ENCODE data around the gene MARCHF9.

MARCHF9 gene

DNA sequence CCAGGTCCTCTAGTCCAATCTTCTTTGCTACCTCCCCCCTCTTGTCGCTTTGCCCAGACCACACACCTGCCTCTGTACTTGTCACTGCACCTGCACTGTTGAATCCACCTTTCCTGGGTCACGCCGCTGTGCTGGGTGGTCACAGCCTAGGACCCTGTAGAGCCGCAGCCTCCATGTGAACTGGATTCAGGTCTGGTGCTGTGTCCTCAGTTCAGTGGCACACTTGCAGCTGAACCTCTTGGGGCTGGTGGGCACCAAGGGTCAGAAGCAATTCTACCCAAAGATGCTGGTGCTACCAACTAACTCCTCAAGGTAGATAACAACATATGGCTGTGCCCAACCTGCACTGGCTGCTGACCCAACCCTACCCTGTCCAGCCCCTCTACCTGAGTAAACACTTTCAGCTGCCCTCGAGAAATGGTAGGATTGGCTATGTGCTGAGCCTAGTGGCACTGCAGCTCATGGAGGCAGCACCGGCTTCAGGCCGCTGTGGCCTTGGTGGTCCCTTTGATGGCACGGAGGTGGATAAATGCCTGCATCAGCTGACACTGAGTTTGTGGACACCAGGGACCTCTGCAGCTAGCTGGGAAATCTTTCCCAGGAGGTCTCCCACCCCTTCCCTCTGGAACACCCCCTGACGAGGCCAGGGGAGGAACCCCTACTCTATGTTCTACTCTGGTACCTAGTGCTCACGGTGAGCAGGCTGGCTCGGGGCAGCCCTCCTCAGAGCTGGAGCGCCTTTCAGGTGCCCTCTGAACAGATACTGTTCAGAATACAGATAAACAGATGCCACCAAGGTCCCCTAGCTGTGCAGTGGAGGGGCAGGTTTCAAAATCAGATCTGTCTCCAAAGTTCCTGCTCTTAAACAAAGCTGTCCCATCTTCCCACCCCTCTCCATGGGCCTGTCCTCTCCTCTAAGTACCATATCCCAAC lies 30.6 kb upstream of the MARCHF9 start:
- no peak for DNase-seq (ENCODE audit: low read depth in 2 of 2, low spot score in 1 of 2)

- no peak for DNase-seq (ENCODE audit: low read depth in 2 of 2, low spot score in 1 of 2)
Measured at GRCh38 chr12:57724936-57725740, 29.8 kb upstream of the MARCHF9 start.

GRCh38 chr12:57725851-57726150 lies 29.1 kb upstream of the MARCHF9 start:
- DNase-seq (ENCODE audit: low read depth in 2 of 2, low spot score in 1 of 2), result no peak

DNA sequence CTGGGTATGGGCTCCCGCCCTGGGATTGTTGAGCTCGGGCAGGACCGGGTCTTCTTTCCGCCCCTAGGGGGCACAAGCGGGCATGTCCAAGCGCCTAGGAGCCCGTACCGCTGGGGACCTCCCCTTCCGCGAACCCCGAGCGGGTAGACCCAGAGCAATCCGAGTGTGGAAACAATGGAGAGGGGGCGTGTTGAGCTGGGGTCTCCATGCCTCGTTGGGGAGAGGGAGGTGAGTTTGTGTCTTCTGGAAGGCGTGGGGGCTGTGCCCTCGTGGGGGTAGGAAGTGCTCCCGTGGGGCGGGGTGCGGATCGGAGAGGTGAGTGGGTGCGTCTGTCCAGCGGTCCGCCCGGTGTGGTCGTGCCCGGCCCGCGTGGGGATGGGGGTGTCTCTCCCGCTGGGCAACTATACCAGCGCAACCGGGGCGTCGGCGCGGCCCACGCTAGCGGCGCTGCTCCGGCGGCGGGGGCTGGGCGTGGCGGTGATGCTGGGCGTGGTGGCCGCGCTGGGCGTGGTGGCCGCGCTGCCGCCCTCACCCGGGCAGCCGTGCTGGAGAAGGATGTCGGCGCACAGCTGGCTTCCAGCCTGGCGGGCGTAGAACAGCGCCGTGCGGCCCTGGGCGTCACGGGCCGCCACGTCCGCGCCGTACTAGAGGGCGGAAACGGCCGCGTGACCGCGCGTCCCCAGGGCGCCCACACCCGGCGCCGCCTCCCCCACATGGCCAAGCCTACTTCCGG lies 28.6 kb upstream of the MARCHF9 start:
- DNase-seq (ENCODE audit: low read depth in 2 of 2, low spot score in 1 of 2), result no peak

DNA sequence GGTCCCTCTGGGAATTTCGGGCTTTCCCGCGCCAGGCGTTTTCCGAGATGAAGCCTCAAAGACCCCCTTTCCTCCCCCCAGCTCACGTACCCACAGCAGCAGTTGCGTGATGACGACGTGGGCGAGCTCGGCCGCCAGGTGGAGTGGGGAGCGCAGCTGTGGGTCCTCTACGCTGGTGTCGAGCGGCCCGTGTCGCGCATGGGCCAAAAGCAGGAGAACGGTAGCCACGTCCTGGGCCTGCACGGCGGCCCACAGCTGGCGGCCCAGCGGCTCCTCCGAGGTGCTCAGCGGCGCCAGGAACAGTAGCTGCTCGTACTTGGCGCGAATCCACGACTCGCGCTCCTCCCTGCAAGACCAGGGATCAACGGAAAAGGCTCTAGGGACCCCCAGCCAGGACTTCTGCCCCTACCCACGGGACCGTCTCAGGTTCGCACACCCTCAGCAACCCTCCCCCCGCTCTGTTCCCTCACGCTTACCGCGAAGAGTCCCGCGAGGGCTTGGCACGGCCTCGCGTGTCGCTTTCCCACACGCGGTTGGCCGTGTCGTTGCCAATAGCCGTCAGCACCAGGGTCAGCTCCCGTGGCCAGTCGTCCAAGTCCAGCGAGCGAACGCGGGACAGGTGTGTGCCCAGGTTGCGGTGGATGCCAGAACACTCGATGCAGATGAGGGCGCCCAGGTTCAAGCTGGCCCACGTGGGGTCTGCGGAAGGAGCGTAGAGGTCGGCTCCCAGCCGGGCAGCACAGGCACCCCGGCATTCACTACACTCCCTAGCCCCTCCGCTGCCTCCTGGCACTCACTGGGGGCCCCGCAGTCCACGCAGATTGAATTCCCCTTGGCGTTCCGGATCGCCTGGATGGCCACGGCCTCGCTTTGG lies 27.8 kb upstream of the MARCHF9 start:
- DNase-seq (ENCODE audit: low read depth in 2 of 2, low spot score in 1 of 2), result no peak

DNA sequence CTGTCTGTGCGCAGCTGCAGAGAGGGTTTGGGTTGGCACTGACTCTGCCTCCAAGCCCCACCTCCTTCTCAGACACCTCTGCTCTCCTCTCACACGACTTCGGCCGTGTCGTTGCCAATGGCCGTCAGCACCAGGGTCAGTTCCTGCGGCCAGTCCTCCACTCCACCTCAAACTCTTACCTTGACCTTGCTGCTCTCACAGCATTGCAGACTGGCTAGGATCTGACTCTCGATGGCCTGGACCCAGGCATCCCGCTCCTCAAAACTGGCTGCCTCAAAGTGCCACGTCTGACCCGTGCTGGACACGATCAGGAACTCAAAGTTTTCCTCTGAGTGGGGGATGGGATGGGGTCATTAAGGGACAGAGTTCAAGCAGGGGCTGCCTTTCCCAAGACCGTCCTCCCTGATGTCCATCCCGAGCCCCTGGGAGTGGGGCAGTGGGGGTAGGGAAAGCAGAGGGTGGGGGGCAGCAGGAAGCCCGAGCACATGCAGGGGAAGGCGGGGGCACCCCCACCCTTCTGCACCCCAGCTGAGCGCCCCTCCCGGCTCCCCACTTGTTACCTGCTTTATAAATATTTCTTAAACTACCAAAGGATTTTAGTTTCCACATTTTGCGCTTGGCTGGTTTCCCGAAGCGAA lies 27.0 kb upstream of the MARCHF9 start:
- no peak for DNase-seq (ENCODE audit: low read depth in 2 of 2, low spot score in 1 of 2)

DNA sequence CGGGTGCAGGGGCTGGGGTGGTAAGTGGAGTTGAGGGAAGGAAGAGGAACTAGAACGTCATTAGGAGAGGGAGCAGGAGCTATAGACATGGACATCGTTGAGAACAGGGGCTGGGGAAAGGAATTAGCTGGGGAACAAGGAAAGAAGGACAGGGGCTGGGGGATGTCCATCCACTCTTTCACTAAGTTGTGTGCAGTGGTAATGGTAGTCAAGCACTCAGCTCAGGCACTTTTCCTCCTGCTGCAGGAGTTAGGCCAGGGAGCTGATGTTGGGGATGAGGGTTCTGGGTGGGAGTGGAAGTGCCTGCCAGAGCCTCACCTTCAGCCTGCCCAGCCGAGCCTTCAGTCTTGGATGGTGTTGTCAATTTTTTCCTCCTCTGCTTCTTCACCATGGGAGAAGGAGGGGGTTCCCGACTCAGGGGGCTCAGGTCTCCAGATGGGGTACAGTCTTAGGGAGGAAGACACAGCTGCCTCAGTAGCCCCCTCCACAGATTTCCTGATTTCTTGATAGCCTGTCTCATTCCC lies 25.5 kb upstream of the MARCHF9 start:
- DNase-seq (ENCODE audit: low read depth in 2 of 2, low spot score in 1 of 2), result no peak

DNA sequence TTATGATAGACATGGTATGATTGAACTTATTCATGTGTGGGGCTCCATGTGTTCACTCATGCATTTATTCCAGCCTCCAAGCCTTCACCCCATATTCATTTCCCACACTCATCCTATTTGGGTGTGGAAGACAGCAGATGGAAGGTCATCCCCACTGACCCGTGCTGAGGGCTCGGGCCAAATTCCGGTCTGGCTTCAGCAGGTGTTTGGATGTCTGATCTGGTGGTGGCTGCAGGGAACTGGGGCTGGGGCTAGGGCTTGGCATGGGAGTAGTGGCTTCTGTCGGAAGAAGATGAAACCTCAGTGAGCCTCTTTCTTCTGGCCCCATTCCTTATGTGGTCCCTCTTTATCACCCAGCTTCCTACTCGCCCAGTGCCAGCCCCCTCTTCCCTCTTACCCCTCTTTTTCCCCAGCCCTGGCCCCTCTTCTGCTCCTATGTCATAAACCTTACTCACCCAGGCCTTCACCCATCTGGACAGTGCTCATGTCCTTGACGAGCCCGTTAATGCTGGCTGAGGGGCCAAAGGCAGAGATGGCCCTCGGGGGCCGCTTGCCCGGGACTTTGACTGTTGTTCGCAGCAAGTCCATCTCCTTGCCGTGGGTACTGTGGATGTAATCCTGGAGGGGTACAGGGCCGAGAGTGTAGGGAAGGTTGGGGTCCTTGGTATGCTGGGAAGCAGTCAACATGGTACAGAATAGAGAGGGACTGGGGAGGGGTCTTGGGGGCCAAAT lies 24.4 kb upstream of the MARCHF9 start:
- DNase-seq (ENCODE audit: low read depth in 2 of 2, low spot score in 1 of 2), result no peak

DNA sequence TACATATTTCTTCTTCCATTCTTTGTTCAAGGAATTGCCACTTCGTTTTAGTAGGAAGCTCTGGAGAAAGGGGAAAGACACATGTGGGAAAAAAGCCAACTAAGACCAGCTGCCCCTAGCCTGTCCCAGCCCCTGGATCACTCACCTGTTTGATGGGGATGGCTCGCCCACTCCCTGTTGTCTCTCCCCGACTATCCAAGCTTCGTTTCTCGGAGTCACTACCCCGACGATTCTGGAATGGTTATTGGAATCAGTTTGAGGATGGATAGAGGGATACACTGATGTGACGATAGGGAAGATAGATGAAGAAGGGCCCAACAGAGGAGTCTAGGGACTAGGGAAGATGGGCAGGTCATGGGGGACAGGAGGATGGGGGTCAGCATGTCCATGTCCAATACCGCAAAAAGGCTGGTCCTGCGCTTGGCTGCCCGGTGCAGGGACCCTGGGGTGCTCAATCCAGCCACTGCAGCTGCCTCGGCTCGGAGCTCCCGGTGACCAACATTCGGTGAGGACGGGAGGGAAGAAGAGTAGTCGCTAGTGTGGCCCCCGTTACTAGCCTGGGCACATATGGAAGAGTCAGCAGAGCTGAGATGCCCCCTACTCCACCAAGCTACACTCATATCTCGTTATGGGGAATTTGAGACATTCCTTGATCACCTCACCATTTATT lies 23.4 kb upstream of the MARCHF9 start:
- DNase-seq (ENCODE audit: low read depth in 2 of 2, low spot score in 1 of 2), result no peak

DNA sequence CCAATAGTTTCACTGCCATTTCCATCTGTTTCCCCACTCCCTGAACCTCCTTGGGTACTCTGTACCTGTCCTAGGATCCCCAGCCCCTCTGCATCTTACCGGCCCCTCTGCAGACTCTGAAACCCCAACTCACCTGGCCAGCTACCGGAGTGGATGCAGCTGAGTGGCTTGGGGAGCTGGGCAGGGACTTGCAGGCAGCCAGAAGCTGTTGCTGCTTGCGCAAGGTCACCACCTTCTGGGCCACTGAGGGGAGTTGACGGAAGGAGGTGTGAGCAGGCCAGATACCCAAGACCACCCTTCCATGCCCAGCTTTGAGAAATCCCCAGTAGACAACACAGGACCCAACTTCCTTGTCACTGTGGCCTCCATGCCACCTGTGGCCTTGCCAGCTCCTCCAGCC lies 22.6 kb upstream of the MARCHF9 start:
- DNase-seq (ENCODE audit: low read depth in 2 of 2, low spot score in 1 of 2), result no peak

- no peak for DNase-seq (ENCODE audit: low read depth in 2 of 2, low spot score in 1 of 2)
Measured at GRCh38 chr12:57732726-57733593, 21.9 kb upstream of the MARCHF9 start.

DNA sequence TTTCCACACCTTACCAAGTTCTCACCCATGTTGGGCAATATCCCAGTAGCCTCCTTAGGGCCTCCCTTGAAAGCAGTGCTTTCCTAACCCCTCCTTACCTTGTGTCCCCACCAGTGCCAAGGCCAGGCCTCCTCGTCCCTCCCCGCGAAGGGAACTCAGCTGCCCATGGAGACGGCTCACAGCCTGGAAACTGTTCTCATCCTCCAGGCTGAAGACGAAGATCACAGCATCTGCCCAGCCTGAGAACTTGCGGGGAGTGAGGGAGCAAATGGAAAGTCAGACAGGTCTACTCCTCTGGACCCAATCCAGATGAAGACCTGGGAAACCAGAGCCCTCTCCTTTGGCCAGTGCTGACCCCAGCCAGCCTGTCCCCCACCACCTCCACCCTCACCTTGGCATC lies 21.0 kb upstream of the MARCHF9 start:
- no peak for DNase-seq (ENCODE audit: low read depth in 2 of 2, low spot score in 1 of 2)

GRCh38 chr12:57734591-57734990 lies 20.3 kb upstream of the MARCHF9 start:
- no peak for DNase-seq (ENCODE audit: low read depth in 2 of 2, low spot score in 1 of 2)

- DNase-seq (ENCODE audit: low read depth in 2 of 2, low spot score in 1 of 2), result no peak
Measured at GRCh38 chr12:57735198-57735855, 19.6 kb upstream of the MARCHF9 start.

- DNase-seq (ENCODE audit: low read depth in 2 of 2, low spot score in 1 of 2), result no peak
Measured at GRCh38 chr12:57735952-57736740, 18.8 kb upstream of the MARCHF9 start.

GRCh38 chr12:57736741-57737466 lies 18.0 kb upstream of the MARCHF9 start:
- DNase-seq (ENCODE audit: low read depth in 2 of 2, low spot score in 1 of 2), result no peak
